Fibroblast of skin of left quadriceps (primary cell): ENCODE measurements around the gene BOD1.
A peak's percentile ranks its signal among the peaks of the same experiment; 100 is the strongest.

Experiments used
- DNase-seq, 2 experiments: peaks; one replicate each; pipeline ENCODE4 v3.0.0-alpha.2; 2013; ENCODE audit warnings: low read depth in 2 of 2

BOD1 gene

GRCh38 chr5:173577166-173577565 lies 39.3 kb downstream of the BOD1 start:
- no peak for DNase-seq

GRCh38 chr5:173575985-173576384 lies 40.5 kb downstream of the BOD1 start:
- no peak for DNase-seq

DNA sequence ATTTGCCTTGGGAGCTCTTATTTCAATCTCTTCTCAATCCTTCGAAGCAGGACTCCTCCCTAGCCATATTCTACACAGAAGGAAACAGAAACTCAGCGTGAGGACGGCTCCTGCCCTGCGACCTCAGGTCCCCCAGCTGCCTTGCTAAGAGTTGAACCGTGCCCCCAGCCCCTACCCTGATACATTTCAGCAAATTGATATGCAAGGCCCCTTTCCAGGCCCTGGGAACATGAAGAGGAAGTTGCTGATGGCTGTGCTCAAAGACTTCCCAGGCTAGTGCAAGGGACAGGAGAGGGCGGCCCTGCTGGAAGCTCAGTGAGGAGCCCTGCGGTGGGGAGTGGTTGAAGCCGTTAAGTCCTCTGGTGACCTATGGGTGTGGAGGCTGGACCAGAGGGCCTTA lies 41.5 kb downstream of the BOD1 start:
- no peak for DNase-seq

GRCh38 chr5:173573126-173573960 lies 43.1 kb downstream of the BOD1 start:
- DNase-seq, result peak; percentile 17 to 20

- DNase-seq, result no peak
Measured at GRCh38 chr5:173572431-173573125, 43.9 kb downstream of the BOD1 start.

DNA sequence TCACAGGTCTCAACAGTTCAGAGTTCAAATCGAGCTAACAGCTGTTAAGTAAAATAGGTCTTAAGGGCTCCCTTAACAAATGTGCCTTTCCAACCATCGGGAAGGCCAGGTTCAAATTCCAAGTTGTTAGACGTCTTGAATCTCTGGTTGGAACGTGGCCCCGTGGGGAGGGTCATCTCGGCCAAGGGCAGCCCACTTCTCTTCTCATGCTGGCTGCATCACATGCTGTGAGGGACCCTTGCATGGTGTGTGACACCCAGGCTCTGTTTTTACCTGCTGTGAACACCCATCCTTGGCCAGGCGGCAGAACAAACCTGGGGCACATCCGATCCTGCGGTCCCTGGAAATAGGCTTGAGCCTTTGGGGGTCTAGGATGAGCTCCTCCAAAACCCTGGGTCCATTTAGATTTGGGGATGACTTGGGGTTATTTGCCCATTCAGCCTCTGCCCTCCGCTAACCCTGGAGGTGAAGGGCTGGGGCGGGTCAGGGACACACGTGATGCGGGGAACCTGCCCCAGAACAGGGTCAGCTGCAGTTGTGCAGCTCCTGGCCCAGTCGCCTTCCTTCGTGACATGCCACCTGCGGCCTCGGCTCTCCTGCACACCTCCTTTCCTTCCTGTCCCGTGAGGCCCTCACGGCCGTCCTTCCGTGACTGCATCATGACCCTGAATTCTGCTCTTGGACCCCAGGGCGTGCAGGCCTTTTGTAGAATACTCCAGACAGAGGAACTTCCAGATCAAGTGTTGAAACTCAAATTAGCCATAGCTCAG lies 45.9 kb downstream of the BOD1 start:
- no peak for DNase-seq

DNA sequence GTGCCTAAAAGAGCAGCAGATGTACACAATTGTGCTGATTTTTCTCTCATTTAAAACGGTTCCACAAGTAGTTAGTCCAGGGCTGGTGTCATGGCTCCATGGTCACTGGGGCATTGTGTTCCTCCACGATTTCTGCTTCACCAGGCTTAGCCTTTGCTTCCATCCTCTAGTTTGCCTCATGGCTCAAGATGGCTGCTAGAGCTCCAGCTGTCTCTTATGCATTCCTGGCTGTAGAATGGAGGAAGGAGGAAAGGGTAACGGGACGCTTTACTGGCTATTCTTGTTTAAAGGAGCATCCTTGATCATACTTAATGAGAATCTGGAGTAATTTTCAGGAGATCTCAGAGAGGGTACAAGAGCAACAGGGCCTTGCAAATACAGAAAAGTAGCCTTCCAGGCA lies 47.7 kb downstream of the BOD1 start:
- no peak for DNase-seq

DNA sequence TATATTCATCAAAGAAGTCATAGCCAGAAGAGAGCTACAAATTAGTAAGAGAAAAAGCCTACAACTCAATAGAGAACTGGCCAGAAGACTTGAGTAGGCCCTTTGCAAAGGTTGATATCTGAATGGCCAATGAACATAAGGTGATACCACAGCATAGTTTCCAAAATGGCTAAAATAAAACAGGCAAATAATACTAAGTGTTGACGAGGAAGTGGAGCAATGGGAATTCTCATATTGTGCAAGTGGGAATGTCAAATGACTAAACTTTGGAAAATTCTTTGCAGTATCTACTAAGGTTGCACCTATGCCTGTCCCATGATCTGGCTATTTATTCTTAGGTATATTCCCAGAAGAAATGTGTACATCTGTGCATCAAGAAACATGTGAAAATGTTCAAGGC lies 48.3 kb downstream of the BOD1 start:
- DNase-seq, result no peak

GRCh38 chr5:173567548-173567947 lies 48.9 kb downstream of the BOD1 start:
- DNase-seq, result no peak

DNA sequence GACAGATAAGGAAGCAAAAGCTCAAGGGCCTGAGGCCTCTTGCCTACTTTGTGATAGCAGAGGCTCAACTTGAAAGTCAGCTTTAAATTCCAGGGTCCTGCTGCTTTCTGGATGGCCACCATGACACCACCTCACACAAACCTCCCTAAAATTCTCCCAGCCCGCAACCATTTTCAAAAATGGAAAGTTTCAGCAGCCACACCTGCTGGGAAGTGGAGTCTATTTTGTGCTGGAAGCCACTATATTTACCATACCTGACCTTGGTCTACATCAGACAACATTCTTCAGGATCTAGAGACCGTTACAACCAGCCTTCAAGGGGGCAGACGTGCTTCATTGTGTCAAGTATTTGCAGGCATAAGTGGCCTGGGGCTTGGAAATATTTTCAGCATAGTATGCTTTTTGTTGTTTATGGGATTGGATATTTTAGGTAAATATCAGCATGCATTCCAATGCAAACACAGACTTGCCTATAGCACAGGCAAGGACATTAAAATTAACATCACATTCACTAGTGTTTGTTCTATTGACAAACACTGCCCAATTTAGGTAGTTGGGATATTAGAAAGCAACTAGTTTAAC lies 50.9 kb downstream of the BOD1 start:
- no peak for DNase-seq

GRCh38 chr5:173564106-173564505 lies 52.3 kb downstream of the BOD1 start:
- no peak for DNase-seq

DNA sequence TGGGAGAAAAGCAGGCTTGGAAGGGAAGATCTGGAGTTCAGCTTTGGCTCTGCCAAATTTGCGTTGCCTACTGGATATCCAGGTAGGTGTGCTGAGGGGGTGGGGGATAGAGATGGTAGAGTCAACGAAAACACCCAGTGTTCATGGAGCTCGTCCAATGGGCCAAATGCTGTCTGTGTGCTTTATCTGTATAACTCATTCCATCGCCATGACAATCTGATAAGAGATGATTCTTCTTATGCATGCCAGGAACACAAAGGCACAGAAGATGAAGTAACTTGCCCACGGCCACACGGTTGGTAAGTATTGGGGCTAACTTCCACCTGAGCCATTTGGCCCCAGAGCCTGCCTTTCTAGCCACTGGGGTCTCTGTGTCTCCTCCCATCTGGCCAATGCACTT lies 53.2 kb downstream of the BOD1 start:
- no peak for DNase-seq

GRCh38 chr5:173562451-173562850 lies 54.0 kb downstream of the BOD1 start:
- DNase-seq, result no peak
